SK-N-SH treated with all-trans-retinoic acid at 6 μM for 48 hours (cell line): Measurements from ENCODE around the gene IGSF5.

Source experiments
- ATAC-seq: fragments of 200-7000 bp; cut with Tn5 transposase; 3 replicates; pipeline ENCODE4 v1.9.1; 2020; ENCODE audit warnings: mild to moderate bottlenecking, moderate library complexity
- ARNTL ChIP-seq: fragments of 450-650 bp; formaldehyde crosslinking; IDR thresholded peaks from 2 replicates; pipeline ENCODE4 v1.5.0; 2020; ENCODE audit warnings: low read depth, mild to moderate bottlenecking, moderate library complexity, borderline replicate concordance
- BACH2 ChIP-seq: fragments of 250-450 bp; sonication (Bioruptor Pico); IDR thresholded peaks from 2 replicates; pipeline ENCODE4 v1.9.0; 2021; ENCODE audit warnings: mild to moderate bottlenecking, borderline replicate concordance
- CREB5 ChIP-seq: fragments of 250-450 bp; sonication (Bioruptor Pico); IDR thresholded peaks from 2 replicates; pipeline ENCODE4 v1.5.1; 2020; ENCODE audit warnings: low read depth, mild to moderate bottlenecking, moderate library complexity
- CSDC2 ChIP-seq: fragments of 250-450 bp; sonication (Bioruptor Pico); IDR thresholded peaks from 2 replicates; pipeline ENCODE4 v1.5.0; 2020; ENCODE audit warnings: mild to moderate bottlenecking, moderate library complexity
- CSRNP3 ChIP-seq: fragments of 250-450 bp; sonication (Bioruptor Pico); IDR thresholded peaks from 2 replicates; pipeline ENCODE4 v1.5.1; 2021; ENCODE audit warnings: mild to moderate bottlenecking, moderate library complexity
- ESRRG ChIP-seq: fragments of 250-450 bp; sonication (Bioruptor Pico); IDR thresholded peaks from 2 replicates; pipeline ENCODE4 v1.6.1; 2021; ENCODE audit warnings: mild to moderate bottlenecking
- GLIS3 ChIP-seq: fragments of 250-450 bp; sonication (Bioruptor Pico); IDR thresholded peaks from 2 replicates; pipeline ENCODE4 v1.5.0; 2020; ENCODE audit warnings: mild to moderate bottlenecking, moderate library complexity
- ISL1 ChIP-seq: fragments of 250-450 bp; sonication (Bioruptor Pico); IDR thresholded peaks from 2 replicates; pipeline ENCODE4 v2.1.2; 2022; ENCODE audit warnings: mild to moderate bottlenecking, moderate library complexity
- OSR1 ChIP-seq: fragments of 250-450 bp; sonication (Bioruptor Pico); IDR thresholded peaks from 2 replicates; pipeline ENCODE4 v1.8.0; 2022; ENCODE audit warnings: moderate library complexity, mild to moderate bottlenecking, inconsistent platforms
- PATZ1 ChIP-seq: fragments of 250-450 bp; sonication (Bioruptor Pico); IDR thresholded peaks from 2 replicates; pipeline ENCODE4 v1.8.0; 2020; ENCODE audit warnings: mild to moderate bottlenecking, moderate library complexity, borderline replicate concordance
- POU6F1 ChIP-seq: fragments of 250-450 bp; sonication (Bioruptor Pico); IDR thresholded peaks from 2 replicates; pipeline ENCODE4 v1.8.0; 2021; ENCODE audit warnings: low read depth, mild to moderate bottlenecking, moderate library complexity, borderline replicate concordance
- PPARA ChIP-seq: fragments of 250-450 bp; sonication (Bioruptor Pico); IDR thresholded peaks from 2 replicates; pipeline ENCODE4 v1.5.0; 2020; ENCODE audit warnings: mild to moderate bottlenecking, borderline replicate concordance
- RARB ChIP-seq: fragments of 250-450 bp; sonication (Bioruptor Pico); IDR thresholded peaks from 2 replicates; pipeline ENCODE4 v1.8.0; 2021; ENCODE audit warnings: mild to moderate bottlenecking, moderate library complexity
- TCF4 ChIP-seq: fragments of 250-450 bp; sonication (Bioruptor Pico); IDR thresholded peaks from 2 replicates; pipeline ENCODE4 v1.8.0; 2021; ENCODE audit warnings: mild to moderate bottlenecking, moderate library complexity, borderline replicate concordance
- TOX ChIP-seq: fragments of 250-450 bp; sonication (Bioruptor Pico); IDR thresholded peaks from 2 replicates; pipeline ENCODE4 v1.8.0; 2021; ENCODE audit warnings: mild to moderate bottlenecking, moderate library complexity, borderline replicate concordance
- TSHZ2 ChIP-seq: fragments of 250-450 bp; sonication (Bioruptor Pico); IDR thresholded peaks from 2 replicates; pipeline ENCODE4 v1.5.0; 2020; ENCODE audit warnings: mild to moderate bottlenecking, moderate library complexity
- ZC3H10 ChIP-seq: fragments of 250-450 bp; sonication (Bioruptor Pico); IDR thresholded peaks from 2 replicates; pipeline ENCODE4 v1.5.1; 2021; ENCODE audit warnings: mild to moderate bottlenecking, moderate library complexity
- ZFP3 ChIP-seq: fragments of 250-450 bp; sonication (Bioruptor Pico); IDR thresholded peaks from 2 replicates; pipeline ENCODE4 v1.5.0; 2020; ENCODE audit warnings: mild to moderate bottlenecking, moderate library complexity
- ZFP30 ChIP-seq: fragments of 450-650 bp; formaldehyde crosslinking; IDR thresholded peaks from 2 replicates; pipeline ENCODE4 v1.5.0; 2022; ENCODE audit warnings: mild to moderate bottlenecking, moderate library complexity
- ZNF565 ChIP-seq: fragments of 450-650 bp; formaldehyde crosslinking; conservative IDR thresholded peaks from 2 replicates; pipeline ENCODE4 v1.5.0; 2020; ENCODE audit warnings: low read depth, mild to moderate bottlenecking, moderate library complexity
- ZNF70 ChIP-seq: fragments of 450-650 bp; formaldehyde crosslinking; IDR thresholded peaks from 2 replicates; pipeline ENCODE4 v1.5.0; 2020; ENCODE audit warnings: mild to moderate bottlenecking, moderate library complexity
- ZNF8 ChIP-seq: fragments of 450-650 bp; formaldehyde crosslinking; IDR thresholded peaks from 2 replicates; pipeline ENCODE4 v1.5.0; 2020; ENCODE audit warnings: mild to moderate bottlenecking, moderate library complexity

The IGSF5 gene

GRCh38 chr21:39721885-39722284 is 23.1 kb upstream of the IGSF5 start (continued):
- no peak for TF ChIP-seq CREB5 (CRISPR knock-in tag)
- no peak for TF ChIP-seq OSR1 (CRISPR knock-in tag)
- TF ChIP-seq ZNF8, result no peak
- no peak for TF ChIP-seq ARNTL (CRISPR knock-in tag)

- TF ChIP-seq PATZ1, result no peak
- TF ChIP-seq TSHZ2 (CRISPR knock-in tag), result no peak
- TF ChIP-seq POU6F1 (CRISPR knock-in tag), result no peak
- TF ChIP-seq ZNF8, result no peak
- no peak for TF ChIP-seq CREB5 (CRISPR knock-in tag)
- TF ChIP-seq ZFP30 (CRISPR knock-in tag), result no peak
- TF ChIP-seq ZNF565, result no peak
- TF ChIP-seq CSDC2, result no peak
- no peak for TF ChIP-seq ARNTL (CRISPR knock-in tag)
- TF ChIP-seq ISL1 (CRISPR knock-in tag), result no peak
- no peak for TF ChIP-seq ZC3H10 (CRISPR knock-in tag)
- TF ChIP-seq PPARA, result no peak
- no peak for TF ChIP-seq CSRNP3
- TF ChIP-seq ZNF70 (CRISPR knock-in tag), result no peak
- TF ChIP-seq OSR1 (CRISPR knock-in tag), result no peak
- ATAC-seq, result no peak
Observed at GRCh38 chr21:39724944-39725343, 20.0 kb upstream of the IGSF5 start.

- no peak; the same call in 2 of the 3 replicates for ATAC-seq
- no peak for TF ChIP-seq ZNF8
- TF ChIP-seq ZNF70 (CRISPR knock-in tag), result no peak
- no peak for TF ChIP-seq ZFP30 (CRISPR knock-in tag)
- no peak for TF ChIP-seq ARNTL (CRISPR knock-in tag)
- TF ChIP-seq TOX (CRISPR knock-in tag), result no peak
- TF ChIP-seq PPARA, result no peak
- no peak for TF ChIP-seq CREB5 (CRISPR knock-in tag)
- TF ChIP-seq POU6F1 (CRISPR knock-in tag), result no peak
- no peak for TF ChIP-seq BACH2
- no peak for TF ChIP-seq ESRRG (CRISPR knock-in tag)
- TF ChIP-seq GLIS3 (CRISPR knock-in tag), result no peak
- TF ChIP-seq TCF4 (CRISPR knock-in tag), result no peak
- no peak for TF ChIP-seq PATZ1
- no peak for TF ChIP-seq ISL1 (CRISPR knock-in tag)
- no peak for TF ChIP-seq RARB (CRISPR knock-in tag)
- no peak for TF ChIP-seq CSDC2
- TF ChIP-seq ZNF565, result no peak
- no peak for TF ChIP-seq ZFP3
Observed at GRCh38 chr21:39726133-39726532, 18.9 kb upstream of the IGSF5 start.
